K562 (cell line): ENCODE results near the gene C16orf96. TPM values are rescaled to one million over a fixed set of nuclear protein-coding genes. Genes with fewer than 3 reads are reported as not detected.

Experiments
- GTF2A2 ChIP-seq: IDR thresholded peaks from 2 replicates; pipeline ENCODE4 v1.6.1; 2016; ENCODE audit warnings: mild to moderate bottlenecking, missing genetic modification characterization, missing compliant biosample characterization
- ZNF140 ChIP-seq: fragments of 250-450 bp; sonication (Bioruptor Pico); IDR thresholded peaks from 2 replicates; pipeline ENCODE4 v1.8.0; 2021; ENCODE audit warnings: moderate library complexity, mild to moderate bottlenecking, inconsistent platforms
- ZNF253 ChIP-seq: fragments of 250-450 bp; sonication (Bioruptor Pico); conservative IDR thresholded peaks from 2 replicates; pipeline ENCODE4 v1.6.1; 2021; ENCODE audit warnings: mild to moderate bottlenecking
- ZNF407 ChIP-seq: fragments of 450-650 bp; IDR thresholded peaks from 2 replicates; pipeline ENCODE4 v1.6.1; 2016; ENCODE audit warnings: low read depth
- ZNF445 ChIP-seq: fragments of 250-450 bp; sonication (Bioruptor Pico); IDR thresholded peaks from 2 replicates; pipeline ENCODE4 v1.4.0; 2020; ENCODE audit warnings: low read depth, mild to moderate bottlenecking, moderate library complexity
- ZNF785 ChIP-seq: fragments of 250-450 bp; sonication (Bioruptor Pico); IDR thresholded peaks from 2 replicates; pipeline ENCODE4 v1.4.0; 2020; ENCODE audit warnings: mild to moderate bottlenecking
- polyA plus RNA-seq, 8 experiments: library from polyadenylated mRNA; depleted of rRNA in 4 of 8; stranded (reverse) in 5 of 8; unstranded in 3 of 8; fragments of >200 nt; fragmentation: Nextera tagmentation in 2 of 8; fragmentation: Illumina TruSeq in 1 of 8; extraction: Ambion mirVana in 2 of 8; extraction: Trizol in 1 of 8; gene quantifications; 2 replicates each; pipeline versions ENCODE4 v1.2.1 to v1.2.3, GENCODE V29; 2011 to 2014; ENCODE audit warnings: inconsistent platforms in 1 of 8, missing spikeins in 1 of 8
- total RNA-seq, 7 experiments: library from RNA; depleted of rRNA in 6 of 7; stranded (reverse); fragments of >200 nt in 6 of 7; fragmentation: Illumina TruSeq in 2 of 7; extraction: Trizol in 2 of 7; gene quantifications; 2 replicates each; pipeline versions ENCODE4 v1.2.1 to v1.2.3, GENCODE V29; 2011 to 2021; ENCODE audit warnings: low replicate concordance in 1 of 7
- TF ChIP-seq, protein P1 (sequence below): fragments of 150-350 bp; conservative IDR thresholded peaks from 2 replicates; pipeline ENCODE4 v1.6.1; 2014; ENCODE audit warnings: low read length

Gene C16orf96
- total and polyA plus RNA-seq, 9 of the 15 experiments (the other 6 are each of a cell fraction or from before 2014, with no cell fraction given), result not detected

DNA sequence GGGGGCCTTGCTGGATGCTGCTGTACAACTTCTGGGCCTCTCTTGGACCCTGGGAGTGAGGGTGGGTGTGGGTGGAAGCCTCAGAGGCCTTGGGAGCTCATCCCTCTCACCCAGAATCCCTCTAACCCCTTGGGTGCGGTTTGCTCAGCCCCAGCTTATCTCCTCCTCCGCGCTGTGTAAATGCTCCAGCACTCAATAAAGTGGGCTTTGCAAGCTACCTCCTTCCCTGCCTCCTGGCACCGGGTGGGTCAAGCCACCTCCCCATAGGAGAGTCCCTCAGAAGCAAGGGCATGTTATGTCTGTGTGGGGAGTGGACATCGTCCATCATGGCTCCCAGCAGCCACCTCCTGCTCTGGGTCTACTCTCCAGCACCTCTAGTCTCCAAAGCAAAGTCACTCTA lies 46.0 kb upstream of the C16orf96 start (continued):
- TF ChIP-seq ZNF407 (no peak), ZNF445 (CRISPR knock-in tag) (no peak), ZNF253 (CRISPR knock-in tag) (no peak), ZNF140 (CRISPR knock-in tag) (no peak), ZNF785 (CRISPR knock-in tag) (no peak), GTF2A2 (no peak)
- TF ChIP-seq, protein P1, sequence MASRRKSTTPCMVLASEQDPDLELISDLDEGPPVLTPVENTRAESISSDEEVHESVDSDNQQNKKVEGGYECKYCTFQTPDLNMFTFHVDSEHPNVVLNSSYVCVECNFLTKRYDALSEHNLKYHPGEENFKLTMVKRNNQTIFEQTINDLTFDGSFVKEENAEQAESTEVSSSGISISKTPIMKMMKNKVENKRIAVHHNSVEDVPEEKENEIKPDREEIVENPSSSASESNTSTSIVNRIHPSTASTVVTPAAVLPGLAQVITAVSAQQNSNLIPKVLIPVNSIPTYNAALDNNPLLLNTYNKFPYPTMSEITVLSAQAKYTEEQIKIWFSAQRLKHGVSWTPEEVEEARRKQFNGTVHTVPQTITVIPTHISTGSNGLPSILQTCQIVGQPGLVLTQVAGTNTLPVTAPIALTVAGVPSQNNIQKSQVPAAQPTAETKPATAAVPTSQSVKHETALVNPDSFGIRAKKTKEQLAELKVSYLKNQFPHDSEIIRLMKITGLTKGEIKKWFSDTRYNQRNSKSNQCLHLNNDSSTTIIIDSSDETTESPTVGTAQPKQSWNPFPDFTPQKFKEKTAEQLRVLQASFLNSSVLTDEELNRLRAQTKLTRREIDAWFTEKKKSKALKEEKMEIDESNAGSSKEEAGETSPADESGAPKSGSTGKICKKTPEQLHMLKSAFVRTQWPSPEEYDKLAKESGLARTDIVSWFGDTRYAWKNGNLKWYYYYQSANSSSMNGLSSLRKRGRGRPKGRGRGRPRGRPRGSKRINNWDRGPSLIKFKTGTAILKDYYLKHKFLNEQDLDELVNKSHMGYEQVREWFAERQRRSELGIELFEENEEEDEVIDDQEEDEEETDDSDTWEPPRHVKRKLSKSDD, result no peak
